RPMI7951 (cell line): ENCODE measurements around the gene STH. TPM values are rescaled to one million over a fixed set of nuclear protein-coding genes. Genes with fewer than 3 reads are reported as not detected.
"Not testable (repeated sequence)": the region's sequence is repeated elsewhere in the genome, so short reads cannot be mapped to it uniquely, and the experiment has no call there.

Source experiments
- DNase-seq: peaks from one replicate; pipeline ENCODE4 v3.0.0-alpha.2; 2012; ENCODE audit warnings: low read depth
- total RNA-seq: library from RNA; depleted of rRNA; stranded (reverse); fragments of >200 nt; shearing (Covaris generic); gene quantifications from 2 replicates; pipeline ENCODE4 v1.2.3, GENCODE V29; 2014

STH gene
- total RNA-seq, 1 experiment from 2014 or later: not detected

DNA sequence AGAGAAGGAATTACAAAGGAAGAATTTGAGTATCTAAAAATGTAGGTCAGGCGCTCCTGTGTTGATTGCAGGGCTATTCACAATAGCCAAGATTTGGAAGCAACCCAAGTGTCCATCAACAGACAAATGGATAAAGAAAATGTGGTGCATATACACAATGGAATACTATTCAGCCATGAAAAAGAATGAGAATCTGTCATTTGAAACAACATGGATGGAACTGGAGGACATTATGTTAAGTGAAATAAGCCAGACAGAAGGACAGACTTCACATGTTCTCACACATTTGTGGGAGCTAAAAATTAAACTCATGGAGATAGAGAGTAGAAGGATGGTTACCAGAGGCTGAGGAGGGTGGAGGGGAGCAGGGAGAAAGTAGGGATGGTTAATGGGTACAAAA, 7.0 kb downstream of the STH start:
- DNase-seq: not testable (repeated sequence)

DNA sequence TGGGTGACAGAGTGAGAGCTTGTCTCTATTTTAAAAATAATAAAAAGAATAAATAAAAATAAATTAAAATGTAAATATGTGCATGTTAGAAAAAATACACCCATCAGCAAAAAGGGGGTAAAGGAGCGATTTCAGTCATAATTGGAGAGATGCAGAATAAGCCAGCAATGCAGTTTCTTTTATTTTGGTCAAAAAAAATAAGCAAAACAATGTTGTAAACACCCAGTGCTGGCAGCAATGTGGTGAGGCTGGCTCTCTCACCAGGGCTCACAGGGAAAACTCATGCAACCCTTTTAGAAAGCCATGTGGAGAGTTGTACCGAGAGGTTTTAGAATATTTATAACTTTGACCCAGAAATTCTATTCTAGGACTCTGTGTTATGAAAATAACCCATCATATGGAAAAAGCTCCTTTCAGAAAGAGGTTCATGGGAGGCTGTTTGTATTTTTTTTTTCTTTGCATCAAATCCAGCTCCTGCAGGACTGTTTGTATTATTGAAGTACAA, 8.5 kb downstream of the STH start:
- DNase-seq: no peak

DNA sequence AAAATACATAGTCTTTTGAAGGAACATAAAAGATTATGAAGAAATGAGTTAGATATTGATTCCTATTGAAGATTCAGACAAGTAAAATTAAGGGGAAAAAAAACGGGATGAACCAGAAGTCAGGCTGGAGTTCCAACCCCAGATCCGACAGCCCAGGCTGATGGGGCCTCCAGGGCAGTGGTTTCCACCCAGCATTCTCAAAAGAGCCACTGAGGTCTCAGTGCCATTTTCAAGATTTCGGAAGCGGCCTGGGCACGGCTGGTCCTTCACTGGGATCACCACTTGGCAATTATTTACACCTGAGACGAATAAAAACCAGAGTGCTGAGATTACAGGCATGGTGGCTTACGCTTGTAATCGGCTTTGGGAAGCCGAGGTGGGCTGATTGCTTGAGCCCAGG, 9.5 kb downstream of the STH start:
- no peak for DNase-seq

GRCh38 chr17:46009681-46010596, 10.9 kb downstream of the STH start:
- peak; percentile 70 for DNase-seq

DNA sequence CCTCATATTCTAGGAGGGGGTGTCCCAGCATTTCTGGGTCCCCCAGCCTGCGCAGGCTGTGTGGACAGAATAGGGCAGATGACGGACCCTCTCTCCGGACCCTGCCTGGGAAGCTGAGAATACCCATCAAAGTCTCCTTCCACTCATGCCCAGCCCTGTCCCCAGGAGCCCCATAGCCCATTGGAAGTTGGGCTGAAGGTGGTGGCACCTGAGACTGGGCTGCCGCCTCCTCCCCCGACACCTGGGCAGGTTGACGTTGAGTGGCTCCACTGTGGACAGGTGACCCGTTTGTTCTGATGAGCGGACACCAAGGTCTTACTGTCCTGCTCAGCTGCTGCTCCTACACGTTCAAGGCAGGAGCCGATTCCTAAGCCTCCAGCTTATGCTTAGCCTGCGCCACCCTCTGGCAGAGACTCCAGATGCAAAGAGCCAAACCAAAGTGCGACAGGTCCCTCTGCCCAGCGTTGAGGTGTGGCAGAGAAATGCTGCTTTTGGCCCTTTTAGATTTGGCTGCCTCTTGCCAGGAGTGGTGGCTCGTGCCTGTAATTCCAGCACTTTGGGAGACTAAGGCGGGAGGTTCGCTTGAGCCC, 11.6 kb downstream of the STH start:
- no peak for DNase-seq

DNA sequence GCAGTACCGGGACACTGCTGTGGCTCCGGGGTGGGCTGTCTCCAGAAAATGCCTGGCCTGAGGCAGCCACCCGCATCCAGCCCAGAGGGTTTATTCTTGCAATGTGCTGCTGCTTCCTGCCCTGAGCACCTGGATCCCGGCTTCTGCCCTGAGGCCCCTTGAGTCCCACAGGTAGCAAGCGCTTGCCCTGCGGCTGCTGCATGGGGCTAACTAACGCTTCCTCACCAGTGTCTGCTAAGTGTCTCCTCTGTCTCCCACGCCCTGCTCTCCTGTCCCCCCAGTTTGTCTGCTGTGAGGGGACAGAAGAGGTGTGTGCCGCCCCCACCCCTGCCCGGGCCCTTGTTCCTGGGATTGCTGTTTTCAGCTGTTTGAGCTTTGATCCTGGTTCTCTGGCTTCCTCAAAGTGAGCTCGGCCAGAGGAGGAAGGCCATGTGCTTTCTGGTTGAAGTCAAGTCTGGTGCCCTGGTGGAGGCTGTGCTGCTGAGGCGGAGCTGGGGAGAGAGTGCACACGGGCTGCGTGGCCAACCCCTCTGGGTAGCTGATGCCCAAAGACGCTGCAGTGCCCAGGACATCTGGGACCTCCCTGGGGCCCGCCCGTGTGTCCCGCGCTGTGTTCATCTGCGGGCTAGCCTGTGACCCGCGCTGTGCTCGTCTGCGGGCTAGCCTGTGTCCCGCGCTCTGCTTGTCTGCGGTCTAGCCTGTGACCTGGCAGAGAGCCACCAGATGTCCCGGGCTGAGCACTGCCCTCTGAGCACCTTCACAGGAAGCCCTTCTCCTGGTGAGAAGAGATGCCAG, 12.9 kb downstream of the STH start:
- no peak for DNase-seq

DNA sequence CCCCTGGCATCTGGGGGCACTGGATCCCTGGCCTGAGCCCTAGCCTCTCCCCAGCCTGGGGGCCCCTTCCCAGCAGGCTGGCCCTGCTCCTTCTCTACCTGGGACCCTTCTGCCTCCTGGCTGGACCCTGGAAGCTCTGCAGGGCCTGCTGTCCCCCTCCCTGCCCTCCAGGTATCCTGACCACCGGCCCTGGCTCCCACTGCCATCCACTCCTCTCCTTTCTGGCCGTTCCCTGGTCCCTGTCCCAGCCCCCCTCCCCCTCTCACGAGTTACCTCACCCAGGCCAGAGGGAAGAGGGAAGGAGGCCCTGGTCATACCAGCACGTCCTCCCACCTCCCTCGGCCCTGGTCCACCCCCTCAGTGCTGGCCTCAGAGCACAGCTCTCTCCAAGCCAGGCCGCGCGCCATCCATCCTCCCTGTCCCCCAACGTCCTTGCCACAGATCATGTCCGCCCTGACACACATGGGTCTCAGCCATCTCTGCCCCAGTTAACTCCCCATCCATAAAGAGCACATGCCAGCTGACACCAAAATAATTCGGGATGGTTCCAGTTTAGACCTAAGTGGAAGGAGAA, 13.5 kb downstream of the STH start:
- no peak for DNase-seq

- no peak for DNase-seq
Measured at GRCh38 chr17:46013127-46013501, 14.1 kb downstream of the STH start.

DNA sequence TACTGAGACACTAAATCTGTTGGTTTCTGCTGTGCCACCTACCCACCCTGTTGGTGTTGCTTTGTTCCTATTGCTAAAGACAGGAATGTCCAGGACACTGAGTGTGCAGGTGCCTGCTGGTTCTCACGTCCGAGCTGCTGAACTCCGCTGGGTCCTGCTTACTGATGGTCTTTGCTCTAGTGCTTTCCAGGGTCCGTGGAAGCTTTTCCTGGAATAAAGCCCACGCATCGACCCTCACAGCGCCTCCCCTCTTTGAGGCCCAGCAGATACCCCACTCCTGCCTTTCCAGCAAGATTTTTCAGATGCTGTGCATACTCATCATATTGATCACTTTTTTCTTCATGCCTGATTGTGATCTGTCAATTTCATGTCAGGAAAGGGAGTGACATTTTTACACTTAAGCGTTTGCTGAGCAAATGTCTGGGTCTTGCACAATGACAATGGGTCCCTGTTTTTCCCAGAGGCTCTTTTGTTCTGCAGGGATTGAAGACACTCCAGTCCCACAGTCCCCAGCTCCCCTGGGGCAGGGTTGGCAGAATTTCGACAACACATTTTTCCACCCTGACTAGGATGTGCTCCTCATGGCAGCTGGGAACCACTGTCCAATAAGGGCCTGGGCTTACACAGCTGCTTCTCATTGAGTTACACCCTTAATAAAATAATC, 14.6 kb downstream of the STH start:
- peak; percentile 48 for DNase-seq

DNA sequence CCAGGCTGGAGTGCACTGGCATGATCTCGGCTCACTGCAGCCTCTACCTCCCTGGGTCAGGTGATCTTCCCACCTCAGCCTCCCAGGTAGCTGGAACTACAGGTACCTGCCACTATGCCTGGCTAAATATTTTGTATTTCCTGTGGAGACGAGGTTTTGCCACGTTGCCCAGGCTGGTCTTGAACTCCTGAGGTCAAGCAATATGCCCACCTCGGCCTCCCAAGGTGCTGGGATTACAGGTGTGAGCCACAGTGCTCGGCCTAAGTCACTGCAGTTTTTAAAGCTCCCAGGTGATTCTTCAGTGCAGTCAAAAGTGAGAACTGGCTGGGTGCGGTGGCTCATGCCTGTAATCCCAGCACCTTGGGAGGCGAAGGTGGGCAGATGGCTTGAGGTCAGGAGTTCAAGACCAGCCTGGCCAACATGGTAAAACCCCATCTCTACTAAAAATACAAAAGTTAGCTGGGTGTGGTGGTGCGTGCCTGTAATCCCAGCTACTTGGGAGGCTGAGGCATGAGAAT, 20.4 kb downstream of the STH start:
- DNase-seq: not testable (repeated sequence)

DNA sequence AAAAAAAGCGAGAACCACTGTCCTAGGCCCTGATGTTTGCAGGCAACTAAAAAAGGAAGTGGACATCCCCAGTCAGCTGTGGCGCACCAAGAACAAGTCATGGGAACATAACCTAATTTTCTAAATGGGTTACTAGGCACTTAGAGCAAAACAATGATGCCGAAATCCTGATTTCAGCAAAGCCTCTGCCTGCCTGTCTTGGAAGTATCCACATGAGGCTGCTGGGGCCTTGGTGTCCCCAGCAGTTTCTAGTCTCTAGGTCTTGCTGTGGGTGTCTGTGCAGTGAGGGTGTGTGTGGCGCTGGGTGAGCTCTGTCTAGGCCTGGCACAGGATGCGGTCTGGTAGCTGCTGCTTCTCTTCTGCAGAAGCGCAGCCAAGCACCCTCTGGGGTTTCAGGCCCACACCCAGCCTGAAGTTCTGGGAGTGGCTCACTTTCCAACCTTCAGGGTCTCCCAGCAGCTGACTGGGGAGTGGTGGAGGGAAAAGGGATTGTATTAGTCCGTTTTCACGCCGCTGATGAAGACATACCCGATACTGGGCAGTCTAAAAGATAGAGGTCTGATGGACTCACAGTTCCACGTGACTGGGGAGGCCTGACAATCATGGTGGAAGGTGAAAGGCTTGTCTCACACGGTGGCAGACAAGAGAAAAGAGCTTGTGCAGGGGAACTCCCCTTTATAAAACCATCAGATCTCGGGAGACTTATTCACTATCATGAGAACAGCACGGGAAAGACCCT, 21.1 kb downstream of the STH start:
- DNase-seq: no peak

GRCh38 chr17:46020998-46021397, 21.9 kb downstream of the STH start:
- no peak for DNase-seq

DNA sequence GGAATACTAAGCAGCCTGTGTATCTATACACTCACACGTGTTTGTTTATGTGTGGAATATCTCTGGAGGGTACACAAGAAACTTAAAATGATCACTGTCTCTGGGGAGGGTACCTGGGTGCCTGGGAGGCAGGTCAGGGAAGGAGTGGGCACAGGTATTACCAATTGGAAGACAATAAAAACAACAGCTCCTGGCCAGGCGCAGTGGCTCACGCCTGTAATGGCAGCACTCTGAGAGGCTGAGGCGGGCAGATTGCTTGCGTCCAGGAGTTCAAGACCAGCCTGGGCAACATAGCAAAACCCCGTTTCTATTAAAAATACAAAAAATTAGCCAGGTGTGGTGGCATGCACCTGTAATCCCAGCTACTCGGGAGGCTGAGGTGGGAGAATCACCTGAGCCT, 24.3 kb downstream of the STH start:
- not testable (repeated sequence) for DNase-seq

DNA sequence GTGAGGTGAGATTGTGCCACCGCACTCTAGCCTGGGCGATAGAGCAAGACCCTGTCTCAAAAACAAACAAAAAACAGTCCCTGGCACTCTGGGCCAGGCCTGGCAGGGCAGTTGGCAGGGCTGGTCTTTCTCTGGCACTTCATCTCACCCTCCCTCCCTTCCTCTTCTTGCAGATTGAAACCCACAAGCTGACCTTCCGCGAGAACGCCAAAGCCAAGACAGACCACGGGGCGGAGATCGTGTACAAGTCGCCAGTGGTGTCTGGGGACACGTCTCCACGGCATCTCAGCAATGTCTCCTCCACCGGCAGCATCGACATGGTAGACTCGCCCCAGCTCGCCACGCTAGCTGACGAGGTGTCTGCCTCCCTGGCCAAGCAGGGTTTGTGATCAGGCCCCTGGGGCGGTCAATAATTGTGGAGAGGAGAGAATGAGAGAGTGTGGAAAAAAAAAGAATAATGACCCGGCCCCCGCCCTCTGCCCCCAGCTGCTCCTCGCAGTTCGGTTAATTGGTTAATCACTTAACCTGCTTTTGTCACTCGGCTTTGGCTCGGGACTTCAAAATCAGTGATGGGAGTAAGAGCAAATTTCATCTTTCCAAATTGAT, 24.8 kb downstream of the STH start:
- DNase-seq: no peak

- no peak for DNase-seq
Measured at GRCh38 chr17:46024590-46024989, 25.5 kb downstream of the STH start.

GRCh38 chr17:46025060-46025459, 26.0 kb downstream of the STH start:
- DNase-seq: no peak

DNA sequence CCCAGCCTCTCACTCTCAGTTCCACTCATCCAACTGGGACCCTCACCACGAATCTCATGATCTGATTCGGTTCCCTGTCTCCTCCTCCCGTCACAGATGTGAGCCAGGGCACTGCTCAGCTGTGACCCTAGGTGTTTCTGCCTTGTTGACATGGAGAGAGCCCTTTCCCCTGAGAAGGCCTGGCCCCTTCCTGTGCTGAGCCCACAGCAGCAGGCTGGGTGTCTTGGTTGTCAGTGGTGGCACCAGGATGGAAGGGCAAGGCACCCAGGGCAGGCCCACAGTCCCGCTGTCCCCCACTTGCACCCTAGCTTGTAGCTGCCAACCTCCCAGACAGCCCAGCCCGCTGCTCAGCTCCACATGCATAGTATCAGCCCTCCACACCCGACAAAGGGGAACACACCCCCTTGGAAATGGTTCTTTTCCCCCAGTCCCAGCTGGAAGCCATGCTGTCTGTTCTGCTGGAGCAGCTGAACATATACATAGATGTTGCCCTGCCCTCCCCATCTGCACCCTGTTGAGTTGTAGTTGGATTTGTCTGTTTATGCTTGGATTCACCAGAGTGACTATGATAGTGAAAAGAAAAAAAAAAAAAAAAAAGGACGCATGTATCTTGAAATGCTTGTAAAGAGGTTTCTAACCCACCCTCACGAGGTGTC, 26.6 kb downstream of the STH start:
- DNase-seq: no peak

- DNase-seq: no peak
Measured at GRCh38 chr17:46026166-46027047, 27.4 kb downstream of the STH start.
